NOMO-1 treated with DMSO at 0.1 percent for 48 hours (cell line): ENCODE measurements around the gene PEDS1.
"Not testable (repeated sequence)": the region's sequence is repeated elsewhere in the genome, so short reads cannot be mapped to it uniquely, and the experiment has no call there.

Experiments used
- DNase-seq: peaks from one replicate; lab custom pipeline; 2025; ENCODE audit not compliant: unreplicated experiment; lab: John Stamatoyannopoulos, UW

The PEDS1 gene

DNA sequence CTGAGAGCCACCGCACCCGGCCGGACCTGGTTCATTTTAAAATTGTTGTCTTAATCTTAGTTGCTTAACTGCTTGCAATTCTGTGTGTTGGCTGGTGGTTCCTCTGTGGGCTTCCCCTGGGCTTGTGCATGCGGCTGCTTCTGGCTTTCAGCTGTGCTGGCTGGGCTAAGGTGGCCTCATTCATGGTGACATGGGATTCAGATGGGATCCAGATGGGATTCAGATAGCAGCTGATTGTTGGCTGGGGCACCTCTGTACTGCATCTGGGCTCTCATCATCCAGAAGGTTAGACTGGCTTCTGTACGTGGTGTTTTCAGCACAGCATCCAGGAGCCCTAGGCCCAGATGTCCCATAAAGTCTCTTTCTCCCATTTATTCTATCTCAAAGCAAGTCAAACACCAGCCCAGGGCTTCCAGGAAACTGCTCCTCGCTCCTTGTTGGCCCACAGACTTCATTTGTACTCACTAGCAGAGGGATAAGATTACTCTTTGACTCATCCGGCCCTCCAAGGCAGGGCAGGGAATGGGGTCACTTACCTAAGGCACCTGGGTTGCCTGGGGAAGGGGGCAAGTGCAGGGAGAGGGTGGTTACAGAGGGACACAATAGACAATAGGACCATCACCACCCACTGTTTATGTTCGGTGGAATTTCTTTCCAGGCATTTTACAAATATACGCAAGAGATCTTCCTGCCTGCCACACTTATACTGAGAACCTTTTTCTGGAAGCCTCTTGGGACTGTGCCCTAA is 10.2 kb upstream of the PEDS1 start:
- DNase-seq, result no peak

DNA sequence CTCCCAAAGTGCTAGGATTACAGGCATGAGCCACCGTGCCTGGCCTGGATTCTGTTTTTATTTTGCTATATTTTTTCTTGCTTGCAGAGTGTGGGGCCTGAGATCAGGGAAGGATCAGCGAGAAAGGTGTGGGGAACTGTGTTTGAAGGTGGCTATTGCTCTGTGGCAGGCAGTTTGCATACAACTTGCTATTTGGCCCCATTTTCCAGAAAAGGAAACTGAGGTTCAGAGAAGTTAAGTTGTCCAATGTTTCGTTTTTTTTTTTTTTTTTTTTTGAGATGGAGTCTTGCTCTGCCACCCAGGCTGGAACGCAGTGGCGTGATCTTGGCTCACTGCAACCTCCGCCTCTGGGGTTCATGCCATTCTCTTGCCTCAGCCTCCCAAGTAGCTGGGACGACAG is 8.0 kb upstream of the PEDS1 start:
- DNase-seq, result not testable (repeated sequence)

DNA sequence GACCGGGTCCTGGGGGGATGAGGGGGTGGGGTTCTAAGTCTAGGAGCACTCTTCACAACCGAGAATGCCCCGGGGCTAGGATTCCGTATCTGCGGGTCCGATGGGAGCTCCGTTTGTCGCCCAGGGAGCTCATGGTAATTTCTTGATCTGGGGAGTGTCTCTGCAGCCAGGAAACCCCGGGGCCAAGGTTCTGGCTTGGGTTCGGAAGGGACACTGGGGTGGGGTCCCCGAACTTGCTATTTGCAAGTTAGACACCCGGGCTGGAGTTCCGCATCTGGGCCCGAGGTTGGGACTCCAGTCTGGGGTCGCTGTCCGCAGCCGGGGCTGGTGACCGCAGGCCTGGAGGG is 397 bp downstream of the PEDS1 start:
- DNase-seq, result no peak

DNA sequence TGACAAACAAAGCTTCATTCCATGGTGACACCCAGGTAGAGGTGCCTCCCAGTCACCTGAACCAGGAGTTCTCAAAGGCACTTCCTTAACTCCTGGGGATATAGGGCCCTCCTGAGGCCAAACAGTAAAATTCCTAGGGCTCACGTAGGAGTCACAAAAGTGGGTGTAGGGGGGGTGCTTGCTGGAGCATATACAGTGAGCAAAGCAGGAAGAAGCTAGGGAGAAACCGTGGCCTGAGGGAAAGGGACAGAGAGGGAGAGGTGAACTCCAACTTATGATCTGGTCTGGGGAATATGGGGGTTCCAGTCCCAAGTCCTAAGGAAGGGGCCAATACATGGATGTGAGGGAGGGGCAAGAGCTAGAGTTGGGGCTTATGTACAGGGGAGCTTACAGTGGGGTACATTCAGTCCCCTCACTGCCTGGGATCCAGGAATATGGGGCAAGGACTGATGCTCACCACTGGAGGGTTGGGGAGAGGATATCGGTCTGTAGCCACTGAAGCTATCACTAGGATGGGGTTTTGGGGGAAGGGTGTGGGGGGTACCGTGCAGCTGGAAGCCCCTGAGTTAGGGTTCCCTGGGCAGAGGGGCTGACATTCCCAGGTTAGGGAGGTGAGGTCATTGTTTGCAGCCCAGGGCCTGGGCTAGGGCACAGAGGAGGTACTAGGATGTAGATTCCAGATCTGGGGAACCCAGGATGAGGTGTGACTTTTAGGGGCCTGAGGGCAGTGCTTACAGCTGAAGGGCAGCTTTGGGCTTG is 950 bp downstream of the PEDS1 start:
- DNase-seq, result no peak

DNA sequence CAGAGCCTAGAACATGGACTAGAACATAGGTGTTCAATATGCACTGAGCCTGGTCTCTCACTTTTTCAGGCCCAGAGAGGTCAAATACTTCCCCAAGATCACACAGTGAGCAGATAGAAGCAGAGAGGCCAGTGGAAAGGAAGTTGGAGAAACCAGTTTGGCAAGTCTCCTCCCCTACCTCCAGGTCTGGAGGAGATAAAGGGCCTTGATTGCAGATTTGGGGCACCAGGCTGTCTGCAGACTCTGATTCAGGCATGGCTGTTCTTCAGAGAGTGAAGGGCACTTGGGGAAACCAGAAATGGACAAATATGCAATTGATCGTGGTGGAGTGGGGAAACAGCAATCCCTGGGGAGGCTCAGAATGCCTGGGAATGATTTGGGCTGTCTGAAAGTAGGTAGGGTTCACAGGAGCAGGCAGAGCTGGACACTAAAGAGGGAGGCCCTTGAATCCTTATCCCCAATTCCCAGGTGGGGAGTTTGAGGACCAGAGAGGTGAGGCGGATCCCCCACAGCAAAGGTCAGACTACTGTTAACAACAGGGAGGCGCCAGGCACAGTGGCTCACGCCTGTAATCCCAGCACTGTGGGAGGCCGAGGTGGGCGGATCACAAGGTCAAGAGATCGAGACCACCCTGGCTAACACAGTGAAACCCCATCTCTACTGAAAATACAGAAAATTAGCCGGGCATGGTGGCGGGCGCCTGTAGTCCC is 2.3 kb downstream of the PEDS1 start:
- DNase-seq, result no peak

DNA sequence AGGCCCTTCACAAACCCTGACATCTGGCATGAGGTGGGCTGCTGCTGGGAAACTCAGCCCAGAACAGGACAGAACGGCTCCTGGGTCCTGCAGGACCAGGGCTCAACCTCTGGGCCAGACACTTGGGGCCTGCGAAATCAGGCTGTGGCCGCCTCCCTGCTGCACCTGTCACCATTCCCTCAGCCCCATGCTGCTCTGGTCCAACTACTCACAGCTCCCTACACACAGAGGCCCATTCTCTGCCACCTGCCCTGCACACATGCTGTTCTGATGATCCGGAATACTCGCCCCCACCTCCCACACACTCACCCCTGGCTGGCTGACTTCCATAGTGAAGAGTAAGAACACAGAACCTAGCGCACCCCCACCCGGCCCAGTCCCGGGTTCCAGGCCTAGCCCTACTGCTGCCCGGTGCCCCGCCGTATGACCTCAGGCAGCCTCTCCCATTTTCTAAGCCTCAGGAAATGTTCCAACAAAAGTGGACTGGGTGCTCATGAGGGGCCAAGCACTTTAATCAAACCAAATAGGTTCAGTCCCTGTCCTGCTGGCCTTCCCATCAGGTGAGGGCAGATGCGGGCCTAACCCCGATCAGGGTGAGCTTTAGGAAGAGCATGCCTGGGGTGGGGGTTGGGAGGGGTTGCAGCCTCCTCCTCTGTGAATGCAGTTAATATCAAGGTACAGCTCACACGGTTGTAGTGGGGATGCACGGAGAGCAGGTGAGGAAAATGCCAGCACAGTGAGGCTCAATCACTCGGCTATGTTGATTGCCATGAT is 3.9 kb downstream of the PEDS1 start:
- no peak for DNase-seq

DNA sequence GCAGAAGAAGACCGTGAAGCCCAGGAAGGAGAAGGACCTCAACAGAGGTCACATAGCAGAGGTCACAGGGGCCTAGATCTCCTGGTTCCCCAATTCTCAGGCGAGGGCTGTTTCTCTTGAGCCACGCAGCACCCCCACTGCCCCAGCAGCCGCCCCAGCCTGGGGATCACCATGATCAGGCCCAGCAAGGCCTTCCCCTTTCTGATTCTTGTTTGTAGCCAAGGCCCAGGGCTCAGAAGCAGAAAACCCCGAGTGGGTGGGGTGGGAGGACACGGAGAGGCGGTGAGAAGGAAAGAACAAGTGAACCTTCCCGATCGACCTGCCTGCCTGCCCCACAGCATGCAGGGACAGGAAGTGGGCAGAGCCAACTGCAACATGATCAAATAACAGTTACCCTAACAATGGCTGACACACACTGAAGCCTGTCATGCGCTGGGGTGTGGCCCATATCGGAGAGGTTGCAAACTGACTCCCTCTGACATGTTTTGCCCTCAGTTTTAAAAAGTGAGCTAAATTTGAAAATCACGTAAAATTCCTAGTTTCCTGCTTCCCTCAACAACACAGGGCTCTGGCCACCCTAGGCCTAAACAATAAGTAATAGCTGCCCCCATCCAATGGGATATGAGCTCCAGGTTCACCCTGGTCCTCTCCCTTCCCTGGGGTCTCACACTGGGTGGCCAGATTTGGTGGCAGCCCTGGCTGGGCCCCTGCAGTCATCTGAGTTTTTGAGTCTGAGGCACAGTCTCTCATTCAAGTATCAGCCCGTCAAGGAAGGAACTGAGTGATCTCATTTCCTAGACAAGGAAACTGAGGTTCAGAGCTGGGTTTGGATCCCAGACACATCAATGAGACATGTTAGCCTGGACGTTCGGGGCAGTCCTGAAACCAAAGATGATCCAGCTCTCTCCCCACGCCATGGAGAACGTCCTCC is 6.5 kb downstream of the PEDS1 start:
- peak; percentile 73 for DNase-seq

DNA sequence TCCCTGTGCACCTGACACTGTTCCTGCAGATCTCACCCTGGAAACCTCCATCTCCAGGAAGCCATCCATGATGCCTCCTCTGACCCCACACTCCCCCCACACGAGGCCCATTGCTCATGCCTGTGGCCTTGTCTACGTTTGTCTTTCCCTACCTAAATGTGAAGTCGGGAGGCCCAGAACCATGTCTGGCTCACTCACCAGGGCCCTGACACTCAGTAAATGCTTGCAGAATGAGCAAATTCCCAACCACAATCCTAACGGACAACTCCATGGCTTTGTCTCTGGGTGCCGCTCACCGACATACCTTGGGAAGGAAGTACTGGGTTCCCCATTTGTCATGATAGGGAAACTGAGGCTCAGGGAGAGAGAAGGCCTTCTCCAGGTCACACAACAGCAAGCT is 7.3 kb downstream of the PEDS1 start:
- no peak for DNase-seq

DNA sequence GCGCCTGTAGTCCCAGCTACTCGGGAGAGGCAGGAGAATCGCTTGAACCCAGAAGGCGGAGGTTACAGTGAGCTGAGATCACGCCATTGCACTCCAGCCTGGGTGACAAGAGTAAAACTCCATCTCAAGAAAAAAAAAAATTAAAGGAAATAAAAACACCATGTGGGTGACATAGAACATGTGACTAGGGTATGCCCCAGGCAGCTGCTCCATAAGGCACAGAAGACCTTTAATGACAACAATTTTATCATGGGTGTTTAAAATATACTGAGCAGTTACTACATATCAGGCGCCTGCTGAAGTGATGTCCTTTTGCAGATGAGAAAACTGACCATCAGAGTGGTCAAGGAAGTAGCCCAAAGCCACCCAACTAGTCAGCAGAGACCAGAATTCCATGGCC is 8.0 kb downstream of the PEDS1 start:
- no peak for DNase-seq

DNA sequence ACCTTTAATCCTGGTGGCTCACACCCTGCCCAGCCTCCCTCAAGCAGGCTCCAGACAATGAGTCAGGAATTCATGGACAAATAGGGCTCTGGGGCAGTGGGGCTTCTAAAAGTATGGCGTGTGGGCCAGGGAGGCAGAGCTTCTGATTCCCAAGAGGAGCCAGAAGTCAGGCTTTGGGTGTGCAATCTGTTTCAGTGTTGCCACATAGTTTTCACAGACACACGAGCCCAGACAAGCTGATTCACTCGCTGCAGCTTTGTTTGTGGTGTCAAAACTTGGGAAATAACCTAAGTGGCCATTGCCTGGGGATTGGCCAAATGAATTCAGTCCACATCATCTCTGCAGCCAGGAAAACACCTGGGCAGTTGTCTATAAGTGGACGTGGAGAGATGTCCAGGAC is 9.2 kb downstream of the PEDS1 start:
- DNase-seq, result peak; percentile 52

DNA sequence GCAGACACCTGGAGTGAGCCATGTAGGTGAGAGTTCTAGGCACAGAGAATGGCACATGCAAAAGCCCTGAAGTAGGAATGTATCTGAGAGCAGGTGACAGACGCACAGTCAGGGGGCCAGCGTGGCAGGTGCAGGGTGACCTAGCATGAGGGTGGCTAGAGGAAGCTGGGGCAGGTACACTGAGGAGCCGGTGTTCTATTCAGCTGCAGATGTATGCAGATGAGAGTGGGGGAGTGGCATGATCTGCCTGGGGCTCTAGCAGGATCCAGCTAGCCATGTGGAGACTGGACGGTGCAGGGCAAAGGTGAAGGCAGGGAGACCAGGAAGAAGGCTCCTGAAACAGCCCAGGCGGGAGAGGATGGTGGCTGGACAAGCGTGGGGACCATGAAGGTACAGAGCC is 10.7 kb downstream of the PEDS1 start:
- DNase-seq, result no peak

DNA sequence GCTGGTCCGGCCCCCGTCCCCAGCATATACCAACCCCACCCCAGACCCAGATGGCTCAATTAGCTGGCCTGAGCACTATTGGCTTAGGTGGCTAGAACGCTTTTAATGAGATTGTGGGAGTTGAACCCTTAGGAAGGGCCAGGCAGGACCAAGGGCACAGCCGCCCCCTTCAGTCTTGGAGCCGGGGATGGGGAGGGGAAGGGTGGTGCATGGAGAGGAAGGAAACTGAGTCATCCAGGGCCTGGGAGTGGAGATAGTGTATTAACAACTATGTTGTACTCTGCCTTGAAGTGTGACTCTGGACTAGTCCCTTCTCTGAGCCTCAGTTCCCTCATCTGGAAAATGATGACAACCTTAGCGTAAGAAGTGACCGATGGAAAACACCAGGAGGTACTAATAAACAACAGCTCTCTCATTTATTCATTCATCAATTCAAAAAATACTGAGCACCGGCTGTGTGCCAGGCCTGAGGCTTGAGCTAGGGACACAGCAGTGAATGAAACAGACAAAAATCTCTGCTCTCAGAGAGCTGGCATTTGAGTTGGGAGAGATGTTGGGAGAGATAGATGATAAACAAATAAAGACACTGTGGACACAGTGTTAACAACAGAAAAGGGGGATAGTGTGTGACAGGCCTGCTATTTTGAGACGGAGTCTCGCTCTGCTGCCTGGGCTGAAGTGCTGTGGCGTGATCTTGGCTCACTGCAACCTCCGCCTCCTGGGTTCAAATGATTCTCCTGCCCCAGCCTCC is 11.5 kb downstream of the PEDS1 start:
- no peak for DNase-seq

DNA sequence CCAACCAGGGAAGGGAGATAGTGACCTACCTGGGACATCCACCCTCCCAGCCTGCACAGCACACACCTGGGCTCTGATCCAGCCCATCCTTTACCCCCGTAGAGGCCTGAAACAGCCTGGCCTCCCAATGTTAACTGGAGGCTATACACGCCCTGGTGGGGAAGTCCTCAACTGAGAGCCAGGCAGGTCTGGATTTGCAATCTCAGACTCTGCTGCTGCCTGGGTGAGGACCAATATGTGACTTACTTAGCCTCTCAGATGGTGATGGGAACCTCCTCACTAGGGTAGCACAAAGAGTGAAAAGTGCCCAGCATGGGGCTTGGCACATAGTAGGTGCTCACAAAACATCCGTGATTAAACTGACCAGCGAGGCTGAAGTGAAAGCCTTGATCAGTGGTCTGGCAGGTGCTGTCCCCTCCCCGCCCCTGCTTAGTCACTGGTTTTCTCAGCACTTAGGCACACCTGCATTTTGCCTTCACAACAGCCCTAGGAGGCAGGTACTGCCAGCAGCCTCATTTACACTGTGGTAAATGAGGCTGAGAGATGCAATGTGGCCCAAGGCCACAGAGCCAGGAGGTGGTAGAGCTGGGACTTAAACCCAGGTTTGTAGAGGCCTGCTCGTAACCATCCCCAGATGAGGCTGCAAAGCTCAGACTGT is 12.4 kb downstream of the PEDS1 start:
- no peak for DNase-seq

DNA sequence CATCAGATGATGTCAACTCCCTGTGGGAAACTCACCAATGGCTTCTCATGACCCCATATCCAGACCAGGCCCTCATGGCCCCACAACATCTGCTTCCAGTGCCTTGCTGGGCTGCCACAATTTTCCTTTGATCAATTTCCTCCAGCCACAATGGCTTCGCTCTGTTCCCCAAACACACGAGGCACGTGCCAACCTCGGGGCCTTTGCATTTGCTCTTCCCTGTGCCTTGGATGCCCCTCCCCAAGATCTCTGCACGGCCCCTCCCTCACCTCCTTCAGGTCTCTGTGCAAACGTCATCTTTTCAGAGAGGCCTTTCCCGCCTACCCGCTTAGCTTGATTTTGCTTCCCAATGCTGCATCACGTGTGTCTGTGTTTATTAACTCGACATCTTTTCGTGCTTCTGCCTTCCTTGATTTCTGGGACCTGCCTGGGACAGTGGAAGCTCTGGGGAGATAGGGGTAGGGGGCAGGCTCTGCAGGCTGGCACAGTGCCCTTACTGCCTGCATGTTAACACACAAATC is 13.1 kb downstream of the PEDS1 start:
- DNase-seq, result no peak

DNA sequence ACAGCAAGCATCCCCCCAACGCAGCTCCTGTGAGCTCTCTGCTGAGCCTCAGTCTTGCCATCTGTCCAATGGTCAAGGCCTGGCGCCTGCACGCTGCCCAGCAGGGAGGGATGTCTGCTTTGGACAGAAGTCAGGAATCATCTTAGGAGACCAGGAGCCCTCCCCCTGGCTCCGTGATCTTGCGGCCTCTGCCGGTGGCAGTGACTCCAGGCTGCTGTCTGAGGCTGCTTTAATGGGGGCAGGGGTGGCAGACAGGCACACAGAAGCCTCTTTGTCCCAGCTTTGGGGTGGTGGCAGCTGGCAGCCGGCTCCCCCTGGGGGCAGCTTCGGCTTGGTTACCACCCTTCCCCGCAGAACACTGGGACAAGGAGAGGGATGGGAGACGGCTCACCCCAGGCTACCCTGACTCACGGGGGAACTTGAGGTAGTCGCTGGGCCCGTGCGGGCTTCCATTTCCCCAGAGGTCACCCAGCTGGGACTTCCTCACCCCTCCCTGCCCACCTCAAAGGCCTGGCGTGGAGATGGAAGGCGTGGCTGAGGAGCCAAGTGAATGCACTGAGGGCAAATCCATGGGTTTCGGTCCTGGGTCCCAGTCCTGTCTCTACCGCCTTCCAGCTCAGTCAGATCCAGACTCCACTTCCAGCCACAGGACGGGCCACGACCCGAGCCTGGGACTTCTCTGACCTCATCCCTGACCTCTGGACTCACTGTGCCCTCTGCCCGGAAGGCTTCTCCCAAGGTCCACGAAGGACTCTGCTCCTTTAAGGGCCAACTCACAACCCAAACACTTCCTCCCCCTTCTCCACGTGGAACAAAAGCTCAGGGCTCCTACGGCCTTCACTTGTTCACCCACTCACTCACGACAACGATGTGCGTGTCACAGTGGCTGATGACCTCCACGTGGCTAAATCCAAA is 14.8 kb downstream of the PEDS1 start:
- no peak for DNase-seq

DNA sequence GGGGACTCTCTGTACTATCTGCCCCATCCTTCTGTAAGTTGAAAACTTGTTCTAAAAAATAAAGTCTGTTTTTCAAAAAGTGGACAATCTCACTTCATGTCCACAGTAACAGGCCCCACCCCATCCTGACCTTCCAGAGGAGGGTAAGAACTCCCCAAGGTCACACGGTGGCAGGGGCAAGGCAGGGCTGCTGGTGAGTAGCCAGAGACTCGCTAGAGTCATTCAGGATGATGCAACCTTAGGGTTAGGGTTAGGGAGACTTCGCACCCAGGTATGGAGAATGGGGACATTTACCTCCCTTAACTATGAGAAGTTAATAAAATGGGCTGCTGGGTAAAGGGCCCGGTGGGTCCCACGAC is 15.4 kb downstream of the PEDS1 start:
- DNase-seq, result no peak

DNA sequence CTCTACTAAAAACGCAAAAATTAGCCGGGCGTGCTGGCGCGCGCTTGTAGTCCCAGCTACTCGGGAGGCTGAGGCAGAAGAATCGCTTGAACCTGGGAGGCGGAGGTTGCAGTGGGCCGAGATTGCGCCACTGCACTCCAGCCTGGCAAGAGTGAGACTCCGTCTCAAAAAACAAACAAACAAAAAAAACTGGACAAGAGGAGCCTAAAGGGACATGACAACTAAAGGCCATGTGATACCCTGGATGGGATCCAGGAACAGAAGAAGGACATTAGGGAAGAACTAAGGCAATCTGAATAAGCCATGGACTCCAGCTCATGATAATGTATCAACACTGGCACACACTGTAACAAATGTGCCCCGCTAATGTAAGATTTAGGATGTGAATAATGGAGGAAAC is 15.8 kb downstream of the PEDS1 start:
- not testable (repeated sequence) for DNase-seq
